Astrocyte (in vitro differentiated cells and primary cell): ENCODE data around the gene RNU6-1. TPM values are rescaled to one million over a fixed set of nuclear protein-coding genes. Genes with fewer than 3 reads are reported as not detected.
A peak's percentile ranks its signal among the peaks of the same experiment; 100 is the strongest.

Experiments used
- DNase-seq: peaks from one replicate; pipeline ENCODE4 v3.0.0-alpha.2; 2010; ENCODE audit warnings: low read depth
- FAIRE-seq: peaks from 2 replicates; lab custom pipeline; 2011; peaks lifted over from hg19 to GRCh38; lab: Jason Lieb, UNC
- H2AFZ ChIP-seq: 2 replicates; pipeline ENCODE4 v1.6.0; 2012; ENCODE audit warnings: low read depth, low read length, inconsistent platforms
- H3K27ac ChIP-seq: 2 replicates; pipeline ENCODE4 v1.5.1; 2011; ENCODE audit warnings: low read depth, low read length, inconsistent platforms
- H3K27me3 ChIP-seq: 2 replicates; pipeline ENCODE4 v1.6.0; 2011; ENCODE audit warnings: low read length, inconsistent platforms; ENCODE audit not compliant: insufficient read depth
- H3K36me3 ChIP-seq: 2 replicates; pipeline ENCODE4 v1.5.1; 2011; ENCODE audit warnings: low read length, inconsistent platforms; ENCODE audit not compliant: insufficient read depth
- H3K4me1 ChIP-seq: 2 replicates; pipeline ENCODE4 v1.5.1; 2011; ENCODE audit warnings: low read length, inconsistent platforms; ENCODE audit not compliant: insufficient read depth
- H3K4me2 ChIP-seq: 2 replicates; pipeline ENCODE4 v1.6.0; 2012; ENCODE audit warnings: low read length, inconsistent platforms
- H3K4me3 ChIP-seq: 2 replicates; pipeline ENCODE4 v1.5.1; 2011; ENCODE audit warnings: low read depth, mild to moderate bottlenecking, low read length, inconsistent platforms; ENCODE audit not compliant: insufficient read depth
- H3K79me2 ChIP-seq: 2 replicates; pipeline ENCODE4 v1.6.0; 2012; ENCODE audit warnings: mild to moderate bottlenecking, low read length, inconsistent platforms; ENCODE audit not compliant: insufficient read depth
- H3K9ac ChIP-seq: 2 replicates; pipeline ENCODE4 v1.6.0; 2012; ENCODE audit warnings: mild to moderate bottlenecking, low read length, inconsistent platforms
- H3K9me3 ChIP-seq: 2 replicates; pipeline ENCODE4 v1.5.1; 2012; ENCODE audit warnings: low read depth, mild to moderate bottlenecking, low read length, inconsistent platforms; ENCODE audit not compliant: insufficient read depth
- H4K20me1 ChIP-seq: 2 replicates; pipeline ENCODE4 v1.6.0; 2012; ENCODE audit warnings: low read length, inconsistent platforms; ENCODE audit not compliant: insufficient read depth
- H3K27ac Mint-ChIP-seq: one replicate; pipeline ENCODE4 v1.8.0; 2021; ENCODE audit warnings: mild to moderate bottlenecking, mixed read lengths; ENCODE audit not compliant: unreplicated experiment
- H3K27me3 Mint-ChIP-seq: one replicate; pipeline ENCODE4 v1.8.0; 2021; ENCODE audit warnings: low read depth, mixed read lengths; ENCODE audit not compliant: unreplicated experiment
- H3K36me3 Mint-ChIP-seq: one replicate; pipeline ENCODE4 v1.8.0; 2021; ENCODE audit warnings: low read depth, mixed read lengths; ENCODE audit not compliant: unreplicated experiment
- H3K4me1 Mint-ChIP-seq: one replicate; pipeline ENCODE4 v1.8.0; 2021; ENCODE audit warnings: low read depth, mixed read lengths; ENCODE audit not compliant: unreplicated experiment
- H3K4me3 Mint-ChIP-seq: one replicate; pipeline ENCODE4 v1.8.0; 2021; ENCODE audit warnings: mild to moderate bottlenecking, moderate library complexity, mixed read lengths; ENCODE audit not compliant: unreplicated experiment
- H3K9me3 Mint-ChIP-seq: one replicate; pipeline ENCODE4 v1.8.0; 2021; ENCODE audit warnings: mild to moderate bottlenecking, mixed read lengths; ENCODE audit not compliant: unreplicated experiment
- EZH2 ChIP-seq: IDR thresholded peaks from 2 replicates; pipeline ENCODE4 v1.6.1; 2012; ENCODE audit warnings: mild to moderate bottlenecking, low read length, inconsistent platforms; ENCODE audit not compliant: insufficient read depth
- total RNA-seq: library from RNA; stranded (reverse); gene quantifications from 2 replicates; pipeline ENCODE4 v1.2.1, GENCODE V29; 2021
- TF ChIP-seq, protein P1 (sequence below): IDR thresholded peaks from 2 replicates; pipeline ENCODE4 v1.5.1; 2011; ENCODE audit warnings: low read depth, mild to moderate bottlenecking, inconsistent platforms, low read length, moderate library complexity; ENCODE audit not compliant: insufficient read depth

RNU6-1 gene
- total RNA-seq, 1 donor from 2014 or later, result not detected

GRCh38 chr15:67853454-67853853, 13.6 kb upstream of the RNU6-1 start:
- Histone ChIP-seq H3K9me3 (no peaks in the 10 kb centered on the region), H2AFZ (no peak overlapping the region), H3K27me3 (peaks cover 2% of the 10 kb centered on the region), H3K9ac (no peak overlapping the region), H4K20me1 (no peaks in the 10 kb centered on the region), H3K36me3 (no peaks in the 10 kb centered on the region), H3K27ac (no peak overlapping the region), H3K79me2 (no peaks in the 10 kb centered on the region), H3K4me3 (no peak overlapping the region), H3K4me2 (no peak overlapping the region), H3K4me1 (no peaks in the 10 kb centered on the region)
- H3K27me3 Mint-ChIP-seq, result no peaks in the 10 kb centered on the region
- no peak overlapping the region for H3K4me3 Mint-ChIP-seq
- no peak for TF ChIP-seq EZH2
- TF ChIP-seq, protein P1, sequence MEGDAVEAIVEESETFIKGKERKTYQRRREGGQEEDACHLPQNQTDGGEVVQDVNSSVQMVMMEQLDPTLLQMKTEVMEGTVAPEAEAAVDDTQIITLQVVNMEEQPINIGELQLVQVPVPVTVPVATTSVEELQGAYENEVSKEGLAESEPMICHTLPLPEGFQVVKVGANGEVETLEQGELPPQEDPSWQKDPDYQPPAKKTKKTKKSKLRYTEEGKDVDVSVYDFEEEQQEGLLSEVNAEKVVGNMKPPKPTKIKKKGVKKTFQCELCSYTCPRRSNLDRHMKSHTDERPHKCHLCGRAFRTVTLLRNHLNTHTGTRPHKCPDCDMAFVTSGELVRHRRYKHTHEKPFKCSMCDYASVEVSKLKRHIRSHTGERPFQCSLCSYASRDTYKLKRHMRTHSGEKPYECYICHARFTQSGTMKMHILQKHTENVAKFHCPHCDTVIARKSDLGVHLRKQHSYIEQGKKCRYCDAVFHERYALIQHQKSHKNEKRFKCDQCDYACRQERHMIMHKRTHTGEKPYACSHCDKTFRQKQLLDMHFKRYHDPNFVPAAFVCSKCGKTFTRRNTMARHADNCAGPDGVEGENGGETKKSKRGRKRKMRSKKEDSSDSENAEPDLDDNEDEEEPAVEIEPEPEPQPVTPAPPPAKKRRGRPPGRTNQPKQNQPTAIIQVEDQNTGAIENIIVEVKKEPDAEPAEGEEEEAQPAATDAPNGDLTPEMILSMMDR, result no peak
- H3K4me1 Mint-ChIP-seq, result peaks cover 6% of the 10 kb centered on the region
- FAIRE-seq (no peak), DNase-seq (no peak)
- no peak overlapping the region for H3K27ac Mint-ChIP-seq
- peaks cover 2% of the 10 kb centered on the region for H3K9me3 Mint-ChIP-seq
- H3K36me3 Mint-ChIP-seq, result no peaks in the 10 kb centered on the region

GRCh38 chr15:67852418-67852817, 12.6 kb upstream of the RNU6-1 start:
- Mint-ChIP-seq H3K27ac (no peak overlapping the region), H3K4me1 (peaks cover 6% of the 10 kb centered on the region), H3K4me3 (no peak overlapping the region), H3K36me3 (no peaks in the 10 kb centered on the region), H3K27me3 (peaks cover 5% of the 10 kb centered on the region), H3K9me3 (peaks cover 2% of the 10 kb centered on the region)
- H3K27ac ChIP-seq, result no peak overlapping the region
- DNase-seq, result no peak
- no peaks in the 10 kb centered on the region for H4K20me1 ChIP-seq
- H3K36me3 ChIP-seq, result no peaks in the 10 kb centered on the region
- no peak overlapping the region for H2AFZ ChIP-seq
- H3K4me3 ChIP-seq, result no peak overlapping the region
- TF ChIP-seq EZH2, result no peak
- TF ChIP-seq, protein P1, result no peak
- H3K79me2 ChIP-seq, result no peaks in the 10 kb centered on the region
- H3K9me3 ChIP-seq, result no peaks in the 10 kb centered on the region
- peaks cover 2% of the 10 kb centered on the region for H3K27me3 ChIP-seq
- H3K4me2 ChIP-seq, result no peak overlapping the region
- no peak for FAIRE-seq
- H3K4me1 ChIP-seq, result no peaks in the 10 kb centered on the region
- no peak overlapping the region for H3K9ac ChIP-seq

DNA sequence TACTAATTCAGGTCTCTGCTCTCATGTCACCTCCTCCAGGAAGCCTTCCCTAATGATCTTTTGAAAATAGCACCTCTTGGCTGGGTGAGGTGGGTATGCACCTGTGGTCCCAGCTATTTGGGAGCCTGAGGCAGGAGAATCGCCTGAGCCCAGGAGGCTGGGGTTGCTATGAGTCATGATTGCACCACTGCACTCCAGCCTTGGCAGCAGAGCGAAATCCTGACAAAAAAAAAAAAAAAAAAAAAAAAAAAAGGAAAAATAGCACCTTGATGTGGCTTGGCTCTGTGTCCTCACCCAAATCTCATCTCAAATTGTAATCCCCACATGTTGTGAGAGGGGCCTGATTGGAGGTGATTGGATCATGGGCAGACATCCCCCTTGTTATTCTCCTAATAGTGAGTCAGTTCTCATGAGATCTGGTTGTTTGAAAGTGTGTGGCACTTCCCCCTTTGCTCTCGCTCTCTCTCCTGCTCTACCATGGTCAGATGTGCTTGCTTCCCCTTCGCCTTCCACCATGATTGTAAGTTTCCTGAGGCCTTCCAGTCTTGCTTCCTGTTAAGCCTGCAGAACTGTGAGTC, 11.2 kb upstream of the RNU6-1 start:
- Mint-ChIP-seq H3K27ac (no peak overlapping the region), H3K27me3 (peaks cover 6% of the 10 kb centered on the region), H3K9me3 (peaks cover 2% of the 10 kb centered on the region), H3K4me1 (peaks cover 6% of the 10 kb centered on the region), H3K4me3 (no peak overlapping the region), H3K36me3 (no peaks in the 10 kb centered on the region)
- H3K9me3 ChIP-seq, result no peaks in the 10 kb centered on the region
- no peak for FAIRE-seq
- H3K79me2 ChIP-seq, result no peaks in the 10 kb centered on the region
- no peak overlapping the region for H3K4me3 ChIP-seq
- H4K20me1 ChIP-seq, result no peaks in the 10 kb centered on the region
- peaks cover 2% of the 10 kb centered on the region for H3K27me3 ChIP-seq
- H3K27ac ChIP-seq, result no peak overlapping the region
- TF ChIP-seq, protein P1, result no peak
- TF ChIP-seq EZH2, result no peak
- no peak overlapping the region for H3K9ac ChIP-seq
- DNase-seq, result peak; percentile 36
- H3K36me3 ChIP-seq, result no peaks in the 10 kb centered on the region
- H3K4me1 ChIP-seq, result no peaks in the 10 kb centered on the region
- H2AFZ ChIP-seq, result no peak overlapping the region
- H3K4me2 ChIP-seq, result no peak overlapping the region
